Astrocyte (in vitro differentiated cells and primary cell): ENCODE measurements around the gene BCL2. TPM values are rescaled to one million over a fixed set of nuclear protein-coding genes. Genes with fewer than 3 reads are reported as not detected.
A peak's percentile ranks its signal among the peaks of the same experiment; 100 is the strongest.

ENCODE experiments used
- DNase-seq: peaks from one replicate; pipeline ENCODE4 v3.0.0-alpha.2; 2010; ENCODE audit warnings: low read depth
- FAIRE-seq: peaks from 2 replicates; lab custom pipeline; 2011; peaks lifted over from hg19 to GRCh38; lab: Jason Lieb, UNC
- H2AFZ ChIP-seq: 2 replicates; pipeline ENCODE4 v1.6.0; 2012; ENCODE audit warnings: low read depth, low read length, inconsistent platforms
- H3K27ac ChIP-seq: 2 replicates; pipeline ENCODE4 v1.5.1; 2011; ENCODE audit warnings: low read depth, low read length, inconsistent platforms
- H3K27me3 ChIP-seq: 2 replicates; pipeline ENCODE4 v1.6.0; 2011; ENCODE audit warnings: low read length, inconsistent platforms; ENCODE audit not compliant: insufficient read depth
- H3K36me3 ChIP-seq: 2 replicates; pipeline ENCODE4 v1.5.1; 2011; ENCODE audit warnings: low read length, inconsistent platforms; ENCODE audit not compliant: insufficient read depth
- H3K4me1 ChIP-seq: 2 replicates; pipeline ENCODE4 v1.5.1; 2011; ENCODE audit warnings: low read length, inconsistent platforms; ENCODE audit not compliant: insufficient read depth
- H3K4me2 ChIP-seq: 2 replicates; pipeline ENCODE4 v1.6.0; 2012; ENCODE audit warnings: low read length, inconsistent platforms
- H3K4me3 ChIP-seq: 2 replicates; pipeline ENCODE4 v1.5.1; 2011; ENCODE audit warnings: low read depth, mild to moderate bottlenecking, low read length, inconsistent platforms; ENCODE audit not compliant: insufficient read depth
- H3K79me2 ChIP-seq: 2 replicates; pipeline ENCODE4 v1.6.0; 2012; ENCODE audit warnings: mild to moderate bottlenecking, low read length, inconsistent platforms; ENCODE audit not compliant: insufficient read depth
- H3K9ac ChIP-seq: 2 replicates; pipeline ENCODE4 v1.6.0; 2012; ENCODE audit warnings: mild to moderate bottlenecking, low read length, inconsistent platforms
- H3K9me3 ChIP-seq: 2 replicates; pipeline ENCODE4 v1.5.1; 2012; ENCODE audit warnings: low read depth, mild to moderate bottlenecking, low read length, inconsistent platforms; ENCODE audit not compliant: insufficient read depth
- H4K20me1 ChIP-seq: 2 replicates; pipeline ENCODE4 v1.6.0; 2012; ENCODE audit warnings: low read length, inconsistent platforms; ENCODE audit not compliant: insufficient read depth
- H3K27ac Mint-ChIP-seq: one replicate; pipeline ENCODE4 v1.8.0; 2021; ENCODE audit warnings: mild to moderate bottlenecking, mixed read lengths; ENCODE audit not compliant: unreplicated experiment
- H3K27me3 Mint-ChIP-seq: one replicate; pipeline ENCODE4 v1.8.0; 2021; ENCODE audit warnings: low read depth, mixed read lengths; ENCODE audit not compliant: unreplicated experiment
- H3K36me3 Mint-ChIP-seq: one replicate; pipeline ENCODE4 v1.8.0; 2021; ENCODE audit warnings: low read depth, mixed read lengths; ENCODE audit not compliant: unreplicated experiment
- H3K4me1 Mint-ChIP-seq: one replicate; pipeline ENCODE4 v1.8.0; 2021; ENCODE audit warnings: low read depth, mixed read lengths; ENCODE audit not compliant: unreplicated experiment
- H3K4me3 Mint-ChIP-seq: one replicate; pipeline ENCODE4 v1.8.0; 2021; ENCODE audit warnings: mild to moderate bottlenecking, moderate library complexity, mixed read lengths; ENCODE audit not compliant: unreplicated experiment
- H3K9me3 Mint-ChIP-seq: one replicate; pipeline ENCODE4 v1.8.0; 2021; ENCODE audit warnings: mild to moderate bottlenecking, mixed read lengths; ENCODE audit not compliant: unreplicated experiment
- CTCF ChIP-seq: IDR thresholded peaks from 2 replicates; pipeline ENCODE4 v1.5.1; 2011; ENCODE audit warnings: low read depth, mild to moderate bottlenecking, inconsistent platforms, low read length, moderate library complexity; ENCODE audit not compliant: insufficient read depth
- EZH2 ChIP-seq: IDR thresholded peaks from 2 replicates; pipeline ENCODE4 v1.6.1; 2012; ENCODE audit warnings: mild to moderate bottlenecking, low read length, inconsistent platforms; ENCODE audit not compliant: insufficient read depth
- total RNA-seq: library from RNA; stranded (reverse); gene quantifications from 2 replicates; pipeline ENCODE4 v1.2.1, GENCODE V29; 2021

Gene BCL2
- total RNA-seq, 1 donor from 2014 or later: 1.7 TPM

GRCh38 chr18:63241760-63242159, 77.8 kb downstream of the BCL2 start:
- Histone ChIP-seq H3K27me3 (no peaks in the 10 kb centered on the region), H3K27ac (no peak overlapping the region), H3K9me3 (no peaks in the 10 kb centered on the region), H3K4me1 (peaks cover 16% of the 10 kb centered on the region), H3K4me3 (no peak overlapping the region), H3K79me2 (no peaks in the 10 kb centered on the region), H3K36me3 (no peaks in the 10 kb centered on the region), H2AFZ (no peak overlapping the region), H4K20me1 (no peaks in the 10 kb centered on the region), H3K9ac (no peak overlapping the region), H3K4me2 (no peak overlapping the region)
- Mint-ChIP-seq H3K4me3 (no peak overlapping the region), H3K27ac (no peak overlapping the region), H3K9me3 (no peaks in the 10 kb centered on the region), H3K36me3 (no peaks in the 10 kb centered on the region), H3K27me3 (no peaks in the 10 kb centered on the region), H3K4me1 (peaks cover 17% of the 10 kb centered on the region)
- DNase-seq: no peak
- TF ChIP-seq EZH2 (no peak), CTCF (no peak)
- no peak for FAIRE-seq

- Mint-ChIP-seq H3K9me3 (no peaks in the 10 kb centered on the region), H3K27ac (no peak overlapping the region), H3K27me3 (no peaks in the 10 kb centered on the region), H3K4me3 (no peak overlapping the region), H3K4me1 (peaks cover 17% of the 10 kb centered on the region), H3K36me3 (no peaks in the 10 kb centered on the region)
- H3K4me1 ChIP-seq: peaks cover 16% of the 10 kb centered on the region
- no peaks in the 10 kb centered on the region for H3K9me3 ChIP-seq
- no peak overlapping the region for H3K27ac ChIP-seq
- FAIRE-seq (no peak), DNase-seq (no peak)
- no peaks in the 10 kb centered on the region for H4K20me1 ChIP-seq
- H3K4me2 ChIP-seq: no peak overlapping the region
- no peak overlapping the region for H3K9ac ChIP-seq
- no peaks in the 10 kb centered on the region for H3K27me3 ChIP-seq
- H2AFZ ChIP-seq: no peak overlapping the region
- H3K36me3 ChIP-seq: no peaks in the 10 kb centered on the region
- no peak for TF ChIP-seq EZH2
- TF ChIP-seq CTCF: no peak
- no peak overlapping the region for H3K4me3 ChIP-seq
- H3K79me2 ChIP-seq: no peaks in the 10 kb centered on the region
These were observed 78.3 kb downstream of the BCL2 start for GRCh38 chr18:63241317-63241712.

GRCh38 chr18:63240531-63241316, 78.8 kb downstream of the BCL2 start:
- no peaks in the 10 kb centered on the region for H3K27me3 Mint-ChIP-seq
- no peak for DNase-seq
- no peak overlapping the region for H3K4me3 Mint-ChIP-seq
- Histone ChIP-seq H3K4me2 (no peak overlapping the region), H4K20me1 (no peaks in the 10 kb centered on the region), H3K27ac (no peak overlapping the region), H3K4me3 (no peak overlapping the region), H3K4me1 (peaks cover 16% of the 10 kb centered on the region), H2AFZ (no peak overlapping the region), H3K9ac (no peak overlapping the region), H3K36me3 (no peaks in the 10 kb centered on the region), H3K9me3 (no peaks in the 10 kb centered on the region), H3K27me3 (no peaks in the 10 kb centered on the region), H3K79me2 (no peaks in the 10 kb centered on the region)
- H3K4me1 Mint-ChIP-seq: peaks cover 17% of the 10 kb centered on the region
- TF ChIP-seq CTCF (no peak), EZH2 (no peak)
- H3K36me3 Mint-ChIP-seq: no peaks in the 10 kb centered on the region
- no peaks in the 10 kb centered on the region for H3K9me3 Mint-ChIP-seq
- H3K27ac Mint-ChIP-seq: no peak overlapping the region
- peak; percentile 47 for FAIRE-seq
